ENCODE data around the gene AP3B1.

The AP3B1 gene

DNA sequence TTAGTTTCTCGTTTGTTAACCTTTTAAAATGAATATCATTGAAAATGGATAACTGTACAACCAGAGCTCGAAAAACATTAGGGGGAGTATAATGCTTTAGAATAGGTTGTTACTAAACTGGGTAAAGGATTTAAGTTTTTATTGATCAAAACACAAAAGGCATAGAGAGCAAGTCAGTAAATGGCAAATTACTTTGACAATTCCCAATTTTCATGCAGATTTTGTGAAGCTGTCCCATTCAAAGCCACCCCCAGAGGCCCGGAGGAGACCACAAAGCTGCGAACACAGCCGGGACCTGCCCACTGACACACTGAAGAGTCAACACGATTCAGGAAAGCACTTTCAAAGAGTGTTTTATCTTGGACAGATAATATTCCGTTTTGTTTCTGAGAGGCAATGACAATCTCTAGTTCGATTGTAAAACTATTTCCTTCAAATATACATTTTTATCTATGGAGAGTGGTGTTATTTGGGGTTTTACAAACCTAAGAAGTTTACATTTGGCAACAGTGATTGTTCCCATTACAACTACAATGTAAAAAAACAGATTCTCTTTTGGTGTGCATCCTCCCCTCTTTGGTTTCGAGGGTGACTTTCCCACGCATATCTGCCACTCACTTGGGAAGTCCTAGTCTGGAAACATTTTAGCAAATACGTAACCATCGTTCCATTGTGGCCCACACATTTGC lies 335.7 kb downstream of the AP3B1 start:
- DNase-seq = no peak

DNA sequence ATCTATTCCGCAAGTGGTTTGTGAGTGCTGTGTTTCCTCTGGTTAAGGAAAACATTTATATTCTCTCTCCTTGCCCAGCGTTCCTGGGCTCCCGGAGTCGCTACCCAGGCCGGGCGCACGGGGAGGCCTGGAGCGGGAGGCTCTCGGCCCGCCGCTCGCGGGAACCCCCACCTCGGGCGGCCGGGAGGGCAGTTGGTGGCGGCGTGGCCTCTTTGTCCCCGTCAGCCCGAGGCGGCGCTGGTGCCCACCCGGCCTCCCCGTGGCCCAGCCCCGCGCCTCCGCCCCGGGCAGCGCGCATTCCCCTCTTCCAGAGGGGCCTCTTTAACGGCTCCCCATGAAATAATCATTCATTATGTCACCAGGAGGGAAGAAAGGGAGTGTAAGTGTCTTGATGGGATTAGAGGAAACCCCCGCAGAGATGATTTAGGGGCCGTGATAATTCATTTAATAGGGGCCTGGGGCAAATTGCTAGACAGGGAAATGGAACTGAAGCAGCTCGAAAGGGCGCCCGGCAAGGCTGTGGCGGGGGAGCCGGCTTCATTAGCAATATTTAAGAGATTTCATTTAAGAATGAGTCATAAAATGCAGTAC lies 336.5 kb downstream of the AP3B1 start:
- DNase-seq = no peak

DNA sequence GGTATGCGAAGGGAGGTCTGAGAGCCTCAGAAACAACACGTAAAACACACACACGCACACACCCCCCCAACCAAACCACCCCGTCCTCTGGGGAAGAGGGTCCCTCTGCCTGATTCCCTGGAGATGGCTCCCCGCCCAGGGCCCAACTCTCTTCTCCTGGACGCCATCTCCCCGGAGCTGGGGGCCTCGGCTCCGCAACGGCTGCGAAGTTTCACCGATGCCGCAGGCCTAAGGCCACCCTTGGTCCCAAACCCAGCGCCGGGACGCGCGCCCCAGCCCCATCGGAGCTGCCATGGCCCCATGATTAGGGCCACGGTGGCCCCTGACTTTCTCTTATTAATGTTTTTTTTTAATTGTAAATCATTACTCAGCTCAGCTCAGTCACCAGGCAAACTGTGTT lies 337.0 kb downstream of the AP3B1 start:
- DNase-seq = no peak

DNA sequence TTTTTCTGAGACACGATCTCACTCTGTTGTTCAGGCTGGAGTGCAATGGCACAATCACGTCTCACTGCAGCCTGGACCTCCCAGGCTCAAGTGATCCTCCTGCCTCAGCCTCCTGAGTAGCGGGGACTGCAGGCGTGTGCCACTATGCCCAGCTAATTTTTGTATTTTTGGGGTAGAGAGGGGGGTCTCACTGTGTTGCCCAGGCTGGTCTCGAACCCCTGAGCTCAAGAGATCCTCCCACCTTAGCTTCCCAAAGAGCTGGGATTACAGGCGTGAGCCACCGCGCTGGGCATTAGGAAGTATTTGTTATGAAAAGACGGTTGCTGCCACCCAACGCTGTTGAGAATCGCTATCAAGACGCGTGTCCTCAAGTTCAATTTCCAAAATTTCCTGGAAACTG lies 337.4 kb downstream of the AP3B1 start:
- no peak for DNase-seq

DNA sequence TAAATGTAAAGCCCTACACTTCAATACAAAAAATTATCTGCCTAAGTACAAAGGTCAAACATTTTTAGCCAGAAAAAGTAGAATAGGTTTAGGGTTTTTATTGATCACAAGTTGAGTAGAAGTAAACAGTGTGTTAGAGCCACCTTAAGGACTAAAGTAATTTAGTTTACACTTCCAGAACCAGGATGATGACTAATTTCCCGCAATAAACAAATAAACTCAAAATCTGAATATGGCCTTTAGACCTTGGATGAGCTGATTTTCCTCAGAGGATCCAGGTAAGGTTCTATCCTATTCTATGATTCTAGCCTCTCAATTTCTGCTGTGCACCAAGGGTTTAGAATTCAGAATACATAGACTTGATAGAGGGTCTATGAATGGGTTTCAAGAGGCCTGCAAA lies 338.9 kb downstream of the AP3B1 start:
- no peak for DNase-seq

DNA sequence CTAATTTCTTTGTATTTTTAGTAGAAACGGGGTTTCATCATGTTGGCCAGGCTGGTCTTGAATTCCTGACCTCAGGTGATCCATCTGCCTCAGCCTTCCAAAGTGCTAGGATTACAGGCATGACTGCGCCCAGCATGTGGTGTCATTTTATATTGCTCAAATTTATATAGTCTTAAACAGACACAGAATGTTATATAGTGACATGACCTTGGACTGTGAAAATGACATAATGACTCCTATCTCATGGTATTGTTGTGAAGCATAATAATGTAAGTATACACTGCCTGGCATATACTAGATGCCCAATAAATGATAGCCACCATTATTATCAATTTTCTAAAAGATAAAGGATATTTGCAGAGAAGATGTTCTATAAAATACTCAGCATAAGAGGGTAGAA lies 341.1 kb downstream of the AP3B1 start:
- no peak for DNase-seq

DNA sequence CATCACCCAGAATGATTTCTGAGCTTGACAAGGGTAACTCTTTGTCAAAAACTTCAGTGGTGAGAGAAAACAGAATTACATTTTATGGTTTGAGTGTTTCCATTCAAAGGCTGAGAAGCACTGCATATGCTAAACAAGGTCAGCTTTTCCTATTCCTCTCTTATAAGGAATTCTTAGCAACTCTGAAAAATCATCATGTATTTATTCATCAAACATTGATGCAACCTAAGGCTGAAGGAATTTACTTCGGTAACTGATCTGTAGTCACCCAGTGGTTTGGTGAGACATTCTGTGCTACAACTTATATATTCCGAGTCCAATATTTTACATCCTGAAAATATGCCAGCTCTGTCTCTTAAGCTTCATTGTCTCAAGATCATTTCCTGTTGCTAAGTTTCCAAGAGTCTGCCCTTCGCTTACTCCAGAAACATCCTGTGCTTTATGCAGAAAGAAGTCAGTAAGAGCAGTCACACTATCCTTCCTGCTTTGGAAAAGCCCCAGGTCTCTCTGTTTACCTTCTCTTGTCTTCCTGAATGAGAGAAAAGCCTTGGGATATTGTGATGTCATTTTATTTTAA lies 341.8 kb downstream of the AP3B1 start:
- no peak for DNase-seq

Measured in stimulated activated CD4-positive, alpha-beta T cell treated with anti-CD3 and anti-CD28 coated beads, Interleukin-12 subunit alpha, Interleukin-12 subunit beta, amount 100 ng/mL, for 4 hours (primary cell).